GM12878 (cell line): ENCODE measurements around the gene ULK1. TPM values are rescaled to one million over a fixed set of nuclear protein-coding genes. Genes with fewer than 3 reads are reported as not detected.

ENCODE experiments used
- ATAC-seq: fragments of 200-7000 bp; cut with Tn5 transposase; 3 replicates; pipeline ENCODE4 v1.9.1; 2020; ENCODE audit warnings: mild to moderate bottlenecking, moderate library complexity
- BruUV-seq: library from RNA; stranded (reverse); fragments of 400-500 nt; replicated peaks from 2 replicates; lab custom pipeline; 2021; lab: Mats Ljungman, UMichigan
- CTCF ChIA-PET: fragments of 300-600 bp; sonication (Branson Sonifier 250); formaldehyde crosslinking; extraction: SDS; loops from one replicate; lab custom pipeline; 2021; ENCODE audit warnings: inconsistent platforms; lab: Yijun Ruan, JAX
- POLR2A ChIA-PET: fragments of 350-600 bp; formaldehyde crosslinking; extraction: SDS; loops from one replicate; lab custom pipeline; 2021; ENCODE audit warnings: inconsistent platforms; lab: Charles Lee
- RAD21 ChIA-PET: fragments of 300-600 bp; sonication (Branson Sonifier 250); formaldehyde crosslinking; loops from one replicate; lab custom pipeline; 2023; ENCODE audit warnings: antibody characterized with exemption; ENCODE audit not compliant: unreplicated experiment; lab: Charles Lee
- SMC1A ChIA-PET: fragments of 300-600 bp; sonication (Branson Sonifier 250); formaldehyde crosslinking; loops from one replicate; lab custom pipeline; 2023; ENCODE audit not compliant: unreplicated experiment, uncharacterized antibody; lab: Charles Lee
- DNase-seq: peaks from one replicate; pipeline ENCODE4 v3.0.0-alpha.2; 2011; ENCODE audit warnings: low read depth, low spot score
- FAIRE-seq: peaks from 3 replicates; lab custom pipeline; 2011; peaks lifted over from hg19 to GRCh38; lab: Jason Lieb, UNC
- H2AFZ ChIP-seq: 2 replicates; pipeline ENCODE4 v1.6.0; 2011; ENCODE audit warnings: low read depth, low read length, control low read depth; ENCODE audit not compliant: control insufficient read depth
- H3K27ac ChIP-seq: 2 replicates; pipeline ENCODE4 v1.5.1; 2011; ENCODE audit warnings: control low read depth; ENCODE audit not compliant: control insufficient read depth, insufficient read depth
- H3K27me3 ChIP-seq, 2 experiments: replicated peaks in 1 of 2; 2 replicates each; pipeline versions ENCODE4 v1.6.0 to v1.6.1; 2011; ENCODE audit warnings: low read length in 1 of 2; ENCODE audit not compliant: control insufficient read depth in 2 of 2, insufficient read depth in 2 of 2
- H3K36me3 ChIP-seq, 2 experiments: 2 replicates each; pipeline ENCODE4 v1.5.1; 2011; ENCODE audit warnings: low read length in 1 of 2; ENCODE audit not compliant: control insufficient read depth in 2 of 2, insufficient read depth in 2 of 2
- H3K4me1 ChIP-seq: 2 replicates; pipeline ENCODE4 v1.6.1; 2011; ENCODE audit warnings: mild to moderate bottlenecking, low read length, moderate library complexity, mixed read lengths; ENCODE audit not compliant: control insufficient read depth, insufficient read depth
- H3K4me2 ChIP-seq: 2 replicates; pipeline ENCODE4 v1.6.0; 2011; ENCODE audit warnings: control low read depth; ENCODE audit not compliant: control insufficient read depth, insufficient read depth
- H3K4me3 ChIP-seq: fragments of 200-600 bp; sonication (generic); 2 replicates; pipeline ENCODE4 v1.5.1; 2016
- H3K79me2 ChIP-seq: 2 replicates; pipeline ENCODE4 v1.6.0; 2011; ENCODE audit warnings: low read length; ENCODE audit not compliant: control insufficient read depth, insufficient read depth
- H3K9ac ChIP-seq: 2 replicates; pipeline ENCODE4 v1.8.0; 2011; ENCODE audit warnings: low read length, control low read depth, mixed read lengths; ENCODE audit not compliant: control insufficient read depth, insufficient read depth
- H3K9me3 ChIP-seq: replicated peaks from 3 replicates; pipeline ENCODE4 v1.5.1; 2011; ENCODE audit warnings: mild to moderate bottlenecking, low read length; ENCODE audit not compliant: control insufficient read depth, insufficient read depth
- H4K20me1 ChIP-seq: 2 replicates; pipeline ENCODE4 v1.6.0; 2011; ENCODE audit not compliant: control insufficient read depth, insufficient read depth
- BCL11A ChIP-seq: IDR thresholded peaks from 2 replicates; pipeline ENCODE4 v1.6.1; 2011; ENCODE audit warnings: low read depth, low read length
- CHD1 ChIP-seq: IDR thresholded peaks from 2 replicates; pipeline ENCODE4 v1.6.1; 2012; ENCODE audit warnings: low read depth, low read length, improper control_type of control experiment
- CREM ChIP-seq: IDR thresholded peaks from 2 replicates; pipeline ENCODE4 v1.6.1; 2014; ENCODE audit warnings: antibody characterized with exemption, low read depth
- EZH2 ChIP-seq: IDR thresholded peaks from 2 replicates; pipeline ENCODE4 v1.6.1; 2012; ENCODE audit warnings: low read depth, mild to moderate bottlenecking, control low read depth, inconsistent platforms, low read length, borderline replicate concordance; ENCODE audit not compliant: control insufficient read depth
- FOXM1 ChIP-seq: IDR thresholded peaks from 2 replicates; pipeline ENCODE4 v1.6.1; 2012; ENCODE audit warnings: low read depth, mild to moderate bottlenecking, inconsistent platforms, low read length, moderate library complexity
- GABPA ChIP-seq: IDR thresholded peaks from 2 replicates; pipeline ENCODE4 v1.6.1; 2014; ENCODE audit warnings: antibody characterized with exemption, low read depth, mild to moderate bottlenecking, inconsistent platforms
- GATAD2B ChIP-seq: fragments of 450-650 bp; conservative IDR thresholded peaks from 2 replicates; pipeline ENCODE4 v1.6.1; 2017; ENCODE audit warnings: low read depth, mild to moderate bottlenecking, moderate library complexity
- KLF5 ChIP-seq: fragments of 450-650 bp; IDR thresholded peaks from 2 replicates; pipeline ENCODE4 v1.6.1; 2014; ENCODE audit warnings: mild to moderate bottlenecking; ENCODE audit not compliant: partially characterized antibody
- MEF2B ChIP-seq: fragments of 450-650 bp; IDR thresholded peaks from 2 replicates; pipeline ENCODE4 v1.6.1; 2018; ENCODE audit warnings: mild to moderate bottlenecking, moderate library complexity; ENCODE audit not compliant: partially characterized antibody, poor library complexity, severe bottlenecking
- MTA2 ChIP-seq: fragments of 450-650 bp; IDR thresholded peaks from 2 replicates; pipeline ENCODE4 v1.6.1; 2016; ENCODE audit warnings: low read depth, mild to moderate bottlenecking, moderate library complexity
- MTA3 ChIP-seq: IDR thresholded peaks from 2 replicates; pipeline ENCODE4 v1.6.1; 2012; ENCODE audit warnings: low read length, inconsistent platforms, borderline replicate concordance
- MXI1 ChIP-seq: fragments of 150-350 bp; IDR thresholded peaks from 2 replicates; pipeline ENCODE4 v1.6.1; 2011; ENCODE audit warnings: low read depth, mild to moderate bottlenecking, inconsistent platforms, low read length, improper control_type of control experiment
- NBN ChIP-seq: fragments of 450-650 bp; IDR thresholded peaks from 2 replicates; pipeline ENCODE4 v1.6.1; 2016
- NFYA ChIP-seq: IDR thresholded peaks from 2 replicates; pipeline ENCODE4 v1.6.1; 2011; ENCODE audit warnings: low read depth, mild to moderate bottlenecking, low read length, improper control_type of control experiment, borderline replicate concordance
- PML ChIP-seq: IDR thresholded peaks from 2 replicates; pipeline ENCODE4 v1.6.1; 2012; ENCODE audit warnings: low read length, inconsistent platforms
- POLR2AphosphoS5 ChIP-seq: IDR thresholded peaks from 2 replicates; pipeline ENCODE4 v1.6.1; 2011; ENCODE audit warnings: mild to moderate bottlenecking, low read length, inconsistent platforms
- RUNX3 ChIP-seq: IDR thresholded peaks from 2 replicates; pipeline ENCODE4 v1.6.1; 2012; ENCODE audit warnings: low read length, inconsistent platforms
- TBL1XR1 ChIP-seq: IDR thresholded peaks from 2 replicates; pipeline ENCODE4 v1.6.1; 2012; ENCODE audit warnings: low read depth, low read length, improper control_type of control experiment
- ZBED1 ChIP-seq: IDR thresholded peaks from 2 replicates; pipeline ENCODE4 v1.6.1; 2016; ENCODE audit warnings: borderline replicate concordance
- ZNF622 ChIP-seq: fragments of 450-650 bp; IDR thresholded peaks from 2 replicates; pipeline ENCODE4 v1.6.1; 2017; ENCODE audit warnings: mild to moderate bottlenecking, inconsistent platforms
- ZSCAN29 ChIP-seq: fragments of 450-650 bp; IDR thresholded peaks from 2 replicates; pipeline ENCODE4 v1.6.1; 2017; ENCODE audit warnings: mild to moderate bottlenecking, moderate library complexity
- ZZZ3 ChIP-seq: IDR thresholded peaks from 2 replicates; pipeline ENCODE4 v1.6.1; 2011; ENCODE audit warnings: low read depth; ENCODE audit not compliant: control insufficient read depth, insufficient read length
- WGBS: methylation state at CpG from one replicate; pipeline ENCODE4 v1.1.6; 2016; ENCODE audit warnings: low lambda C conversion rate; ENCODE audit not compliant: insufficient replicate concordance, insufficient coverage; ENCODE audit errors: missing lambda C conversion rate; 5-methylcytosine and 5-hydroxymethylcytosine counted together
- in situ Hi-C: fragments of 300-500 bp; cut with MboI; formaldehyde crosslinking; loops from 9 replicates; pipeline ENCODE4 v1.14.3; 2018; ENCODE audit warnings: mixed read lengths
- intact Hi-C: fragments of 100-400 bp; cut with micrococcal nuclease; formaldehyde crosslinking; loops from one replicate; pipeline ENCODE4 v1.14.2; 2022; ENCODE audit not compliant: unreplicated experiment
- polyA plus RNA-seq, 11 experiments: library from polyadenylated mRNA; depleted of rRNA in 4 of 11; unstranded in 6 of 11; stranded (reverse) in 5 of 11; fragments of >200 nt; fragmentation: Nextera tagmentation in 4 of 11; fragmentation: Illumina TruSeq in 1 of 11; extraction: Ambion mirVana in 4 of 11; extraction: Trizol in 1 of 11; gene quantifications; 1 replicate in 1 of 11; 2 replicates in 10 of 11; pipeline versions ENCODE4 v1.2.1 to v1.2.3, GENCODE V29; 2011 to 2016; ENCODE audit warnings: inconsistent platforms in 2 of 11, missing spikeins in 2 of 11, low read depth in 1 of 11
- total RNA-seq, 4 experiments: library from RNA; depleted of rRNA in 3 of 4; stranded (reverse); fragments of >200 nt in 3 of 4; fragmentation: Illumina TruSeq in 1 of 4; extraction: Trizol in 1 of 4; gene quantifications; 2 replicates each; pipeline versions ENCODE4 v1.2.1 to v1.2.3, GENCODE V29; 2013 to 2021
- TF ChIP-seq, protein P1 (sequence below): fragments of 450-650 bp; IDR thresholded peaks from 2 replicates; pipeline ENCODE4 v1.6.1; 2017; ENCODE audit warnings: borderline replicate concordance
- TF ChIP-seq, protein P2 (sequence below): IDR thresholded peaks from 2 replicates; pipeline ENCODE4 v1.6.1; 2011; ENCODE audit warnings: low read depth, low read length, improper control_type of control experiment, borderline replicate concordance
- TF ChIP-seq, protein P3 (sequence below): IDR thresholded peaks from 2 replicates; pipeline ENCODE4 v1.6.1; 2012; ENCODE audit warnings: low read length, inconsistent platforms

The ULK1 gene
- total and polyA plus RNA-seq, 10 of the 15 experiments (the other 5 are each of a cell fraction or from before 2014, with no cell fraction given): 0.13 to 14.1 (median 1.5) TPM

DNA sequence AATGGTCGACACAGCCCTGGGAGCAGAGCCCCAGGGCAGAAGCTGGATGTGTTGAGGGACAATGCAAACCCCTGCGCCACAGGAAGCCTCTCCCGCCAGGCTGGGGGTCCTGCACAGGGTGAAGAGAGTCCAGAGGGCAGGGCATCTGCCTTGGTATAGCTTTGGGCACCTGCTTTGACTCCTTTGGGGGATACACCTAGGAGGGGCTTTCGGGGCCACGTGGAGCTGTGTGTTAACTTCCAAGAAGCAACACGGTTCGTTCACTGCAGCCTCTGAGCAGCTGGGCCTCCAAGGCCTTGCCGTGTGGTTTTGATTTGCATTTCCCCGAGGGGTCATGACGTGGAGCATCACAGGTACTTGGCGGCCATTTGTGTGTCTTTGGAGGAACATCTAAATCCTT lies 28.8 kb downstream of the ULK1 start:
- ChIA-PET SMC1A (no interaction called here), POLR2A (no interaction called here), CTCF (no interaction called here), RAD21 (no interaction called here)
- FAIRE-seq: peak; percentile 95
- no TSS peak for BruUV-seq
- 14% methylated on average over 11 of the region's 11 CpGs for WGBS
- intact Hi-C loops: no loop called here
- Histone ChIP-seq H4K20me1 (no peaks in the 10 kb centered on the region), H3K27ac (peak overlapping the region; percentile 56), H3K9ac (no peak overlapping the region; the same call in 1 of the 2 replicates), H3K27me3 (no peaks in the 10 kb centered on the region), H3K4me2 (peak overlapping the region; percentile 77), H3K79me2 (no peaks in the 10 kb centered on the region), H2AFZ (peak overlapping the region; percentile 28), H3K4me1 (peaks cover 21% of the 10 kb centered on the region), H3K9me3 (no peaks in the 10 kb centered on the region), H3K36me3 (no peaks in the 10 kb centered on the region; a peak in 1 of 4 replicates), H3K4me3 (no peak overlapping the region)
- in situ Hi-C loops: no loop called here
- ATAC-seq: peak; percentile 87
- DNase-seq: peak; percentile 38
- TF ChIP-seq, protein P1, sequence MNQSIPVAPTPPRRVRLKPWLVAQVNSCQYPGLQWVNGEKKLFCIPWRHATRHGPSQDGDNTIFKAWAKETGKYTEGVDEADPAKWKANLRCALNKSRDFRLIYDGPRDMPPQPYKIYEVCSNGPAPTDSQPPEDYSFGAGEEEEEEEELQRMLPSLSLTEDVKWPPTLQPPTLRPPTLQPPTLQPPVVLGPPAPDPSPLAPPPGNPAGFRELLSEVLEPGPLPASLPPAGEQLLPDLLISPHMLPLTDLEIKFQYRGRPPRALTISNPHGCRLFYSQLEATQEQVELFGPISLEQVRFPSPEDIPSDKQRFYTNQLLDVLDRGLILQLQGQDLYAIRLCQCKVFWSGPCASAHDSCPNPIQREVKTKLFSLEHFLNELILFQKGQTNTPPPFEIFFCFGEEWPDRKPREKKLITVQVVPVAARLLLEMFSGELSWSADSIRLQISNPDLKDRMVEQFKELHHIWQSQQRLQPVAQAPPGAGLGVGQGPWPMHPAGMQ: no peak
- no peak for TF ChIP-seq GABPA
- no peak for TF ChIP-seq PML
- no peak for TF ChIP-seq ZSCAN29
- no peak; the same call in 1 of the 2 replicates for TF ChIP-seq TBL1XR1
- no peak for TF ChIP-seq ZZZ3
- TF ChIP-seq RUNX3: peak; percentile 86
- peak; percentile 52 for TF ChIP-seq GATAD2B
- TF ChIP-seq CHD1: no peak
- no peak for TF ChIP-seq NBN
- no peak for TF ChIP-seq FOXM1
- TF ChIP-seq BCL11A: 0 out of 2 replicates have a peak, but pooled peaks have one; percentile 16
- TF ChIP-seq, protein P2, sequence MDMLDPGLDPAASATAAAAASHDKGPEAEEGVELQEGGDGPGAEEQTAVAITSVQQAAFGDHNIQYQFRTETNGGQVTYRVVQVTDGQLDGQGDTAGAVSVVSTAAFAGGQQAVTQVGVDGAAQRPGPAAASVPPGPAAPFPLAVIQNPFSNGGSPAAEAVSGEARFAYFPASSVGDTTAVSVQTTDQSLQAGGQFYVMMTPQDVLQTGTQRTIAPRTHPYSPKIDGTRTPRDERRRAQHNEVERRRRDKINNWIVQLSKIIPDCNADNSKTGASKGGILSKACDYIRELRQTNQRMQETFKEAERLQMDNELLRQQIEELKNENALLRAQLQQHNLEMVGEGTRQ: peak; percentile 37; the same call in 1 of the 2 replicates
- TF ChIP-seq ZNF622: no peak
- no peak for TF ChIP-seq ZBED1
- no peak for TF ChIP-seq KLF5
- 0 out of 2 replicates have a peak, but pooled peaks have one; percentile 61 for TF ChIP-seq MXI1
- peak; percentile 72 for TF ChIP-seq CREM
- TF ChIP-seq POLR2AphosphoS5: peak; percentile 29; the same call in 1 of the 2 replicates
- no peak for TF ChIP-seq EZH2
- TF ChIP-seq NFYA: no peak
- TF ChIP-seq, protein P3, sequence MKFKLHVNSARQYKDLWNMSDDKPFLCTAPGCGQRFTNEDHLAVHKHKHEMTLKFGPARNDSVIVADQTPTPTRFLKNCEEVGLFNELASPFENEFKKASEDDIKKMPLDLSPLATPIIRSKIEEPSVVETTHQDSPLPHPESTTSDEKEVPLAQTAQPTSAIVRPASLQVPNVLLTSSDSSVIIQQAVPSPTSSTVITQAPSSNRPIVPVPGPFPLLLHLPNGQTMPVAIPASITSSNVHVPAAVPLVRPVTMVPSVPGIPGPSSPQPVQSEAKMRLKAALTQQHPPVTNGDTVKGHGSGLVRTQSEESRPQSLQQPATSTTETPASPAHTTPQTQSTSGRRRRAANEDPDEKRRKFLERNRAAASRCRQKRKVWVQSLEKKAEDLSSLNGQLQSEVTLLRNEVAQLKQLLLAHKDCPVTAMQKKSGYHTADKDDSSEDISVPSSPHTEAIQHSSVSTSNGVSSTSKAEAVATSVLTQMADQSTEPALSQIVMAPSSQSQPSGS: no peak
- peak; percentile 89 for TF ChIP-seq MEF2B
- no peak for TF ChIP-seq MTA3
- 0 out of 2 replicates have a peak, but pooled peaks have one; percentile 9 for TF ChIP-seq MTA2
